SK-N-MC (cell line): Measurements from ENCODE around the gene AGTPBP1.

Experiments
- EZH2 ChIP-seq: fragments of 200-600 bp; sonication (generic); IDR thresholded peaks from one replicate; pipeline ENCODE4 v1.6.1; 2017; ENCODE audit warnings: antibody characterized with exemption
- FOXP2 ChIP-seq: optimal IDR thresholded peaks from 2 replicates; pipeline ENCODE3; 2011; ENCODE audit warnings: mild to moderate bottlenecking, moderate library complexity; ENCODE audit not compliant: insufficient read depth; ENCODE audit errors: extremely low read length, control extremely low read depth
- POLR2AphosphoS5 ChIP-seq: IDR thresholded peaks from 2 replicates; pipeline ENCODE4 v1.6.1; 2012; ENCODE audit warnings: mild to moderate bottlenecking, low read depth, low read length, borderline replicate concordance

DNA sequence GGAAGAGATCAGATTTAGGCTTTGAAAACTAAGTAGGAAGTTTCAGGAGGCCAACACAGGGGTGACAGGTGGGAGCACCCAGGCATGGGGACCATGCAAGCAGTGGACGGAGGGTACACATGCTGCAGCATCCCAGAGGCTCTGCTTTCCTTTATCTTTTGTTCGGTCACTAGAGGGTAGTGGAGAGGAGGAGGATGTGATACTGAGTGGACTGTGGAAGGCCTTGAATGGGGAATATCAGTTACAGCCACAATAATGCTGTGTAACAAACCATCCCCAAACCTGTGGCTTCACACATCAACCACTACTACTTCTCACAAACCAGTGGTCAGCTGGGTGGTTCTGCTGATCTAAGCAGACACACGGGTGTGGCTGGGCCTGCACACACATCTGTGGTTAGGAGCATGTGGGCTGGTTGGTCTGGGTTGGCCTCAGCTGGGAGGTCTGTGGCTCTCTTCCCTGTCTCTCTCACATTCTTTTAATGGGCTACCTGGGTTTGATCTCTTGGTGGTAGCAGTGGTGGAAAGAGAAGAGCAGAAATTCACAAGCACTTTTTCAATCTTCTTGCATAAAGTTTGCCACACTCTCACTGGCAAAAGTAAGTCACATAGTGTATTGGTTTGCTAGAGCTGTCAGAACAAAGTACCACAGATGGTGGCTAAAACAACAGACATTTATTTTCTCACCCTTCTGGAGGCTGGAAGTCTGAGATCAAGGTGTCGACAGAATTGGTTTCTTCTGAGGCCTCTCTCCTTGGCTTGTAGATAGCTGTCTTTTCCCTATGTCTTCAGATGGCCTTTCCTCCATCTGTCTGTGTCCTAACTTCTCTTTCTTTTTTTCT lies 238.7 kb downstream of the AGTPBP1 start:
- no peak for TF ChIP-seq FOXP2
- TF ChIP-seq POLR2AphosphoS5, result no peak
- TF ChIP-seq EZH2, result no peak
